Adipose tissue (tissue), 3 donors: Measurements from ENCODE around the gene EIF5A. TPM values are rescaled to one million over a fixed set of nuclear protein-coding genes. Genes with fewer than 3 reads are reported as not detected.

Source experiments
- H3K27ac ChIP-seq: one replicate; pipeline ENCODE4 v1.5.1; 2013; ENCODE audit warnings: low read depth, low read length
- WGBS, 3 donors: extraction: QIAGEN DNeasy Blood & Tissue Kit; methylation state at CpG; one replicate each; pipeline ENCODE4 v1.1.7; 2013; 5-methylcytosine and 5-hydroxymethylcytosine counted together
- polyA plus RNA-seq, 3 donors: library from polyadenylated mRNA; stranded (reverse); fragments of 200-250 nt; gene quantifications; one replicate each; pipeline ENCODE4 v1.2.3, GENCODE V29; 2013
- donor health status: healthy with polysubstance abuse.
- donor health status: Bipolar disorder and iron deficiency.
- donor health status: healthy.

EIF5A gene
- polyA plus RNA-seq, 3 donors = 204 to 587 (median 428) TPM

DNA sequence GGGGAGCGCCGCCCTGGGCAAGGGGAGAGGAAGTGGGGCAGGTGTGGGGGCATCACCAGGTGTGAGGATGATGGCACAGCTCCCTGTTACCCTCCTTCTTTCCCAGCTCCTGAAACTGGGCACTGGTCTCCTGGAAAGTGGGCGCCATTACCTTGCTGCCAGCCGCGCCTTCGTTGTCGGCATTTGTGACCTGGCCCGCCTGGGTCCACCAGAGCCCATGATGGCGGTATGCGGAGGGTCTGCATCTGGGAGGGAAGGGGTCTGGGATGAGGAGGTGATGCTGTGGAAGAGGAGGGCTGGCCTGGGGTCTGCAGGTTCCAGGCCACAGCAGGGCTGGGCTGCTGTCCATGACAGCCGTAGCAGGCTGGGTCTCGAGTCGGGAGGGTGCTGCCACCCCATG, 34.4 kb downstream of the EIF5A start:
- 87 to 94% (median 89%) methylated on average over 13 of the region's 13 CpGs for WGBS, 3 donors
- H3K27ac ChIP-seq = no peak overlapping the region

DNA sequence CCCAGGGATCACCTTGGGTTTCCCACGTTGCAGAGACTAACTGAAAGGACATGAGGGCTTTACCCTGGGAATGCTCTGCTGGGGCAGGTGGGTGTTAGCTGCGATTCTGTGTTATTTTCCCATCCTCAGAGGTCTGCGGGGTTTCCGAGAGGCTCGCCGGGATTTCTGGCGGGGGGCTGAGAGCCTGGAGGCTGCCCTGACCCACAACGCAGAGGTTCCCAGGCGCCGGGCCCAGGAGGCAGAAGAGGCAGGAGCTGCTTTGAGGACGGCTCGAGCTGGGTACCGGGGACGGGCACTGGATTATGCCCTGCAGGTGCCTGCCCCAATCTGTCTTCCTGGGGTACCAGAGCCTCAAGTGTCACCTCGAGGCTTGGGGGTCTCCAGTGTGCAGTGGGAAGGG, 35.8 kb downstream of the EIF5A start:
- 67 to 76% (median 72%) methylated on average over 15 of the region's 15 CpGs for WGBS, 3 donors

DNA sequence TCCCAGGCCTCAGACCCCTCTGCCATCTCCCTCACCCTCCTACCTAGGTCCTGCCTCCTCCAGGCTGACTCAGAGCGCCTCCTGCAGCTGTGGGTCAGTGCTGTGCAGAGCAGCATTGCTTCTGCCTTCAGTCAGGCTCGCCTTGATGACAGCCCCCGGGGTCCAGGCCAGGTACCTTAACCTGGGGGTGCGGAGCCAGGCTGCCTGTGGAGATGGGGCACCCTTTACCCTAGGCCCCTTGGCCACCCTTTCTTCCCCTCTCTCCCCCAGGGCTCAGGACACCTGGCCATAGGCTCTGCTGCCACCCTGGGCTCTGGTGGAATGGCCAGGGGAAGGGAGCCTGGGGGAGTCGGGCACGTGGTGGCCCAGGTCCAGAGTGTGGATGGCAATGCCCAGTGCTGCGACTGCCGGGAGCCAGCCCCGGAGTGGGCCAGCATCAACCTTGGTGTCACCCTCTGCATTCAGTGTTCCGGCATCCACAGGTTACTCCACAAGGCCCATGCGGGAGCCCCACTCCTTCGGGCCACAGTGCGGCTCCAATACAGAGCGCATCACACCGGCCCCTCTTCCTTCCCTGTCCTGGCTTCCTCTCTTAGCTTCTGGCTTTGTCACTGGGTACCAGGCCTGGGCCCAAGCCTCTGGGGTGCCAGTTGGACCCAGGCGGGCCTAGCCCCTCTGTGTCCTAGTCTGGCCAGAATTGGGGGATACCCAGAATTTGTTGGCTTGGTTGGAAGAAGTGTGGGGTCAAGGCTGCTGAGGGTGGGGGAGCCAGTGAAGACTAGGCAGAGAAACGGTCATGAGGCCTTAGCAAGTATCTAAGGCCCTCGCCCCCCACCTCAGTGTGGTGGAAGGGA, 39.6 kb downstream of the EIF5A start:
- no peak overlapping the region for H3K27ac ChIP-seq
- 71 to 80% (median 76%) methylated on average over 18 of the region's 18 CpGs for WGBS, 3 donors

More for the DNA sequence above, 35.8 kb downstream of the EIF5A start:
- H3K27ac ChIP-seq = no peak overlapping the region

DNA sequence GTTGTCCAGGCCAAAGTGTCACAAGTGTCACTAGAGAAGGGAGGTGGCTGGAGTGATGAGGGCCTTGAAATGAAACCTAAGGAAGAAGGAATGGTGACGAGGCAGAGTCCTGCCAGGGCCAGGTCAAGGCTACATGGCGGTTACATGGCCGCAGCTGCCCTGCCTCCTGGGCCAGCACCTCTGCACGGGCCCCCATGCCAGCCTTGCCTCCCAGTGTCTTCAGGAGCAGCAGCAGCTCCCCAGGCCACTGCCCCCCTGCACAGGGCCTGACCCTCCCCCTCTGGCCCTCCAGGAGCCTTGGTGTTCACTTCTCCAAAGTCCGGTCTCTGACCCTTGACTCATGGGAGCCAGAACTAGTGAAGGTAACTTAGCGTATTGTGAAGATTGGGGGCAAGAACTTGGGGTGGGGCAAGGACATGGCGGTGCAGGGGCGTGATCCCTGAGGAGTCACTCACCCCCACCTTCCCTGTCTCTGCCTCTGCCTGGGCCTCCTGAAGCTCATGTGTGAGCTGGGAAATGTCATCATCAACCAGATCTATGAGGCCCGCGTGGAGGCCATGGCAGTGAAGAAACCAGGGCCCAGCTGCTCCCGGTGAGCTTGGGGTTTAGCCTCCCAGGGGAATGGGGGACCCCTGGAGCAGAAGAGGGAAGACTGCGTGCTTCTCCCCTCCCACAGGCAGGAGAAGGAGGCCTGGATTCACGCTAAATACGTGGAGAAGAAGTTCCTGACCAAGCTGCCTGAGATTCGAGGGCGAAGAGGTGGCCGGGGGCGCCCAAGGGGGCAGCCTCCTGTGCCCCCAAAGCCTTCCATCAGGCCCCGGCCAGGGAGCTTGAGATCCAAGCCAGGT, 40.4 kb downstream of the EIF5A start:
- 54 to 69% (median 68%) methylated on average over 18 to 19 of the region's 19 CpGs for WGBS, 3 donors
- no peak overlapping the region for H3K27ac ChIP-seq

GRCh38 chr17:7348478-7349242, 41.2 kb downstream of the EIF5A start:
- H3K27ac ChIP-seq = no peak overlapping the region
- 65 to 72% (median 69%) methylated on average over 18 to 19 of the region's 19 CpGs for WGBS, 3 donors

DNA sequence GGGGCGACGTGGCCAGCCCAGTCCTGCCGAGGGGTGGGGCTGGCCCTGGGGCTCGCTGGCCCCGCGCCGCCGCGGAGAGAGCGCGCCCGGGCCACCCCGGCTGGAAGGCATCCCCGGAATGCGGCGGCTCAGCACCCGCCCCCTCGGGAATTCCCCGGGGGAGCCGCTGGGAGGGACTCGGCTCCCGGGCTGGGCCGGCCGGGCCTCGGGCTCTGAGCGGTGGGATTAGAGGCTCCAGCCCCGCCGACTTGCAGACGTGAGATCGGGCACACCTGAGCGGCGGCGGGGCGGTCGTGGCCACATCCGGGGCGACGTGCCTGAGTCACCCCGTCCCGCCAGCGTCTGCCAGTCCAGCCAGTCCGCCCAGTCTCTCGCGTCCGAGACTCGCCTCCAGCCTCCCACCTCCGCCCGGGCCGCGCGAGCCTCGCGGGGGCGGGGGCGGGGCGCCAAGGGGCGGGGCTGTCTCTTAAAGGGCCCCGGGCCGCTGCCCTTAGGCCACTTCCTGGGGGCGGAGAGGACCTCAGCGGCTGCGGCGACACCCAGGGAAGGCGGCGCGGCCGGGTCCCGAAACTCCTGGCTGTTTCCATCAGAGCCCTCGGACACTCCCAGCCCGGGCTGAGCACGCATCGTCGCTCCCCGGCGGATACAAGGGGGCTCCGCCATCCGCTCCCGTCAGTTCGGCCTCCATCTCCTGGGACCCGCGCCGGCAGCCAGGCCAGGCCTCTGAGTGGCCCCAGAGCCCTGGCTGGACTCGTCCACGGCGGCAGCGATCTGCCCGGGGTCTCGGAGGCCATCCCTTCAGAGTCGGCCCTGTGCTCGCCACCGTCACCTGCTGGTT, 44.5 kb downstream of the EIF5A start, which contains the start of gene KCTD11:
Gene KCTD11, plus strand, starts transcription at position 498 of the 838 bp plus-strand sequence.
- peak within 1 kb of the TSS; percentile 95 for H3K27ac ChIP-seq
- WGBS, 3 donors = 1 to 2% (median 1%) methylated on average over 69 to 91 of the region's 91 CpGs

DNA sequence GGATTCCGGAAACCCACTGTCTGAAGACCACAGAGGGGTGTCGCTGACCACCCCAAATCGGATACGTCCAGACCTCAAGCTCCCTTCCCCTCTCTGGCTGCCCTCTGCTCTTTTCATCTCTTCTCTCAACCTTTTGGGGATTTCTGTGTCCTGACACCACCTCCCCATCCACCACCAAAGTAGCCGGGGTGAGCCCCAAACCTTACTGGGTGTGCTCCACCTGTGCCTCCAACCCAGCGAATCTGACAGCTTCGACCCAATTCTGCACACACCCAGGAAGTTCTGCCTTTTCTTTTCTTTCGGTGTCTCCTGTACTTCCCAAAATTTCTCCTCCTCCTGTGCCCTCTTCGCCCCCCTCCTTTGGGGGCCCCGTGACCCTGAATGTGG, 45.1 kb downstream of the EIF5A start:
- H3K27ac ChIP-seq = no peak overlapping the region
- 20 to 27% (median 24%) methylated on average over 9 to 10 of the region's 10 CpGs for whole genome bisulfite sequencing, 3 donors

DNA sequence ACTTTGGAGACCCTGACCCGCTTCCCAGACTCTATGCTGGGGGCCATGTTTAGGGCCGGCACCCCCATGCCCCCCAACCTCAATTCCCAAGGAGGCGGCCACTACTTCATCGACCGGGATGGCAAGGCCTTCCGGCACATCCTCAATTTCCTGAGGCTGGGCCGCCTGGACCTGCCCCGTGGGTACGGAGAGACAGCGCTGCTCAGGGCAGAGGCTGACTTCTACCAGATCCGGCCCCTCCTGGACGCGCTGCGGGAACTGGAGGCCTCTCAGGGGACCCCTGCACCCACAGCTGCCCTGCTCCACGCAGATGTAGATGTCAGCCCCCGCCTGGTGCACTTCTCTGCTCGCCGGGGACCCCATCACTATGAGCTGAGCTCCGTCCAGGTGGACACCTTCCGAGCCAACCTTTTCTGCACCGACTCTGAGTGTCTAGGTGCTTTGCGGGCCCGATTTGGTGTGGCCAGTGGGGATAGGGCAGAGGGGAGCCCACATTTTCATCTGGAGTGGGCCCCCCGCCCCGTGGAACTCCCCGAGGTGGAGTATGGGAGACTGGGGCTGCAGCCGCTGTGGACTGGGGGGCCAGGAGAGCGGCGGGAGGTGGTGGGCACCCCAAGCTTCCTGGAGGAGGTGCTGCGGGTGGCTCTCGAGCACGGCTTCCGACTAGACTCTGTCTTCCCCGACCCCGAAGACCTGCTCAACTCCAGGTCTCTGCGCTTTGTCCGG, 45.6 kb downstream of the EIF5A start:
- H3K27ac ChIP-seq = no peak overlapping the region
- 88 to 90% (median 88%) methylated on average over 37 of the region's 37 CpGs for WGBS, 3 donors

DNA sequence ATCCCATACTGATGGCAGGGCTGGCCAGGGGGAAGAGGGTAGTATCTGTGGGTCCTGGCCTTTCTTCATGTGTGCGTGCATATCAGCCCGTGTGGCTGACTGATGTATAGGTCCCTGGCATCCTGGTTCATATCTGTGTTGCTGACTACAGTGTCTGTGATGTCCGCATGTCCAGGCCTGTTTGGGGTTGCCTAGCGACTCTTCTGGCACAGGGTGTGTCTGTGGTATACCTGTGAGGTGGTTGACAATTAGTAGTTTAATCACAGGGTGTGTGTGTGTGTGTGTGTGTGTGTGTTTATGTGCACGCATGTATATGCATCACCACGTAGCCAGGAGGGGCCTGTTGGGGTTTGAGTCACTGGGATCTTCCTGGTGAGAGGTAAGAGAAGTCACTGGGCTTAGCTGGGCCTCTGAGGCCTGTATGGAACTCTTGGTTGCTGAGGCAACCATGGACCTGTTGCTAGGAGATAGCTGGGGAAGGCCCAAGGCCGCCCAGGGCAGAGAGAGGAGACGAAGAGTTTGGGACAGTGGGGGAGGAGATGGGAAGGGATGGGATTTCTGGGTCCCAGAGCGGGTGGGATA, 46.9 kb downstream of the EIF5A start:
- 65 to 83% (median 78%) methylated on average over 9 of the region's 9 CpGs for WGBS, 3 donors
- no peak overlapping the region for H3K27ac ChIP-seq

- WGBS, 3 donors = 64 to 73% (median 70%) methylated on average over 8 to 10 of the region's 10 CpGs
- H3K27ac ChIP-seq = no peak within 1 kb of the TSS
Observed at GRCh38 chr17:7355053-7355452, 47.6 kb downstream of the EIF5A start, which contains the start of gene TMEM95. TSS of gene TMEM95 (plus strand) at chr17:7355156. CDS start at chr17:7355205, 49 bp downstream.

- 70 to 77% (median 75%) methylated on average over 8 of the region's 8 CpGs for WGBS, 3 donors
- no peak overlapping the region for H3K27ac ChIP-seq
Observed at GRCh38 chr17:7355573-7355972, 48.1 kb downstream of the EIF5A start.

GRCh38 chr17:7356072-7356549, 48.7 kb downstream of the EIF5A start:
- WGBS, 3 donors = 6 to 9% (median 7%) methylated on average over 12 of the region's 12 CpGs
- no peak overlapping the region for H3K27ac ChIP-seq

DNA sequence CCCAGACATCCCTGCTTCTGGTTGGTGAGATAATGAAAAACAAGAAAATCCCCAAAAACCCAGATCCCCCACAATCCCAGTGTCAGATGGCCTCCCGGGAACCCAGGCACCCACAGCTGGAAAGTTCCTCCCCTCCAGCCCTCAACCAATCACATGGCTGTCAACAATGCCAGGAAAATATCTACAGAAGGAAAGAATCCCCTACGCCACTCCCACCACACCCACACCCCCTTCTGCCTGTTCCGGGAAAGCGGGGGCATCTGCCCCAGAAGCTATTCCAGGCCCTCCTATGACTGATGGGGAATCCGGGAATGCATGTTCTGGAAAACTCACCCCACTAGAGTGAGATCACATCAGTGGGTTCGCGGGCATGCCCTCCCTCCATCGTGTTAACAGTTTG, 49.3 kb downstream of the EIF5A start:
- WGBS, 3 donors = 50 to 63% (median 63%) methylated on average over 8 of the region's 8 CpGs
- H3K27ac ChIP-seq = no peak overlapping the region

DNA sequence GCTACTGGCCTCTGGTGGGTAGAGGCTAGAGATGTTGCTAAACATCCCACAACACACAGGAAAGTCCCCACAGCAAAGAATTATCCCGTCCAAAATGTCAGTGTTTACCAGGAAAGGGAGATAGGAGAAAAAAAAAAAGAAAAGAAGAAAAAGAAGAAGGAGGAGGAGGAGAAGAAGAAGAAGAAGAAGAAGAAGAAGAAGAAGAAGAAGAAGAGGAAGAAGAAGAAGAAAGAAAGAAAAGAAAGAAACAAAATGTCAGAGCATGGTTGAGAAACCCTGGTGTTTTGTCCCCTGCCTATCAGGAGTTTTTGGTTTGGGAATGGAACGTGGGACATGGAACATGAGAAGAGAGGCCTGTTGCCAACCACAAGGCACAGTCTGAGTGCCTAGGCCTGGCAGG, 50.0 kb downstream of the EIF5A start:
- no peak overlapping the region for H3K27ac ChIP-seq
- 45 to 80% (median 59%) methylated on average over 2 of the region's 2 CpGs for WGBS, 3 donors

- H3K27ac ChIP-seq = no peak overlapping the region
- 58 to 65% (median 60%) methylated on average over 3 of the region's 3 CpGs for whole genome bisulfite sequencing, 3 donors
Observed at GRCh38 chr17:7361906-7362305, 54.5 kb downstream of the EIF5A start.
